HepG2 (cell line): ENCODE data around the gene KCTD13. TPM values are rescaled to one million over a fixed set of nuclear protein-coding genes. Genes with fewer than 3 reads are reported as not detected.

ENCODE experiments used
- AGO2 ChIP-seq: fragments of 200-400 bp; formaldehyde crosslinking; optimal IDR thresholded peaks from 2 replicates; pipeline ENCODE3; 2017; ENCODE audit warnings: mild to moderate bottlenecking, low read depth, low read length, moderate library complexity
- ATAD3A ChIP-seq: sonication (generic); formaldehyde crosslinking; IDR thresholded peaks from 2 replicates; pipeline ENCODE4 v1.4.0; 2020; ENCODE audit warnings: missing genetic modification reagents
- CREB1 ChIP-seq, 2 experiments: fragments of 450-650 bp in 1 of 2; IDR thresholded peaks; 2 replicates each; pipeline ENCODE4 v1.6.1; 2016 to 2017; ENCODE audit warnings: control low read depth in 1 of 2, mild to moderate bottlenecking in 1 of 2, missing compliant biosample characterization in 1 of 2, missing genetic modification characterization in 1 of 2
- CREBL2 ChIP-seq: sonication (generic); formaldehyde crosslinking; IDR thresholded peaks from 2 replicates; pipeline ENCODE4 v1.8.1; 2023; ENCODE audit warnings: missing genetic modification reagents, mild to moderate bottlenecking, borderline replicate concordance
- EP300 ChIP-seq, 3 experiments: sonication (generic) in 1 of 3; formaldehyde crosslinking in 1 of 3; IDR thresholded peaks; 2 replicates each; pipeline versions ENCODE4 v1.5.1 to v1.6.1; 2011 to 2020; ENCODE audit warnings: low read depth in 2 of 3, low read length in 2 of 3, borderline replicate concordance in 1 of 3, improper control_type of control experiment in 1 of 3, mild to moderate bottlenecking in 1 of 3, missing genetic modification reagents in 1 of 3, moderate library complexity in 1 of 3
- FIP1L1 ChIP-seq: fragments of 200-400 bp; formaldehyde crosslinking; IDR thresholded peaks from 2 replicates; pipeline ENCODE4 v1.6.1; 2018; ENCODE audit warnings: low read depth, mild to moderate bottlenecking, low read length, moderate library complexity, borderline replicate concordance; ENCODE audit not compliant: insufficient read depth
- FOXC1 ChIP-seq: sonication (generic); formaldehyde crosslinking; IDR thresholded peaks from 2 replicates; pipeline ENCODE4 v1.8.0; 2022; ENCODE audit warnings: mild to moderate bottlenecking, missing genetic modification reagents, borderline replicate concordance
- GABPB1 ChIP-seq: IDR thresholded peaks from 2 replicates; pipeline ENCODE4 v1.6.1; 2016; ENCODE audit warnings: mild to moderate bottlenecking, missing genetic modification reagents, moderate library complexity, missing compliant biosample characterization
- HINFP ChIP-seq: sonication (generic); formaldehyde crosslinking; IDR thresholded peaks from 2 replicates; pipeline ENCODE4 v1.4.0; 2020; ENCODE audit warnings: low read depth, mild to moderate bottlenecking, missing genetic modification reagents
- HNRNPLL ChIP-seq: fragments of 200-400 bp; formaldehyde crosslinking; IDR thresholded peaks from 2 replicates; pipeline ENCODE4 v1.6.1; 2017; ENCODE audit warnings: mild to moderate bottlenecking, low read depth, low read length; ENCODE audit not compliant: poor library complexity, severe bottlenecking
- KMT2B ChIP-seq: IDR thresholded peaks from 2 replicates; pipeline ENCODE4 v1.6.1; 2016; ENCODE audit warnings: missing genetic modification reagents, missing compliant biosample characterization
- LRRFIP1 ChIP-seq: sonication (generic); formaldehyde crosslinking; conservative IDR thresholded peaks from 2 replicates; pipeline ENCODE4 v1.4.0; 2020; ENCODE audit warnings: missing genetic modification reagents
- MXD3 ChIP-seq: IDR thresholded peaks from 2 replicates; pipeline ENCODE4 v1.6.1; 2016; ENCODE audit warnings: mild to moderate bottlenecking, missing biosample characterization, missing genetic modification reagents
- SMAD9 ChIP-seq: sonication (generic); formaldehyde crosslinking; IDR thresholded peaks from 2 replicates; pipeline ENCODE4 v1.5.1; 2020; ENCODE audit warnings: mild to moderate bottlenecking, missing genetic modification reagents
- SPEN ChIP-seq: sonication (generic); formaldehyde crosslinking; IDR thresholded peaks from 2 replicates; pipeline ENCODE4 v1.5.1; 2020; ENCODE audit warnings: low read depth, mild to moderate bottlenecking, missing genetic modification reagents
- ZFP41 ChIP-seq: sonication (generic); formaldehyde crosslinking; IDR thresholded peaks from 2 replicates; pipeline ENCODE4 v1.4.0; 2020; ENCODE audit warnings: mild to moderate bottlenecking, missing genetic modification reagents, borderline replicate concordance
- ZNF205 ChIP-seq: IDR thresholded peaks from 2 replicates; pipeline ENCODE4 v1.6.1; 2018; ENCODE audit warnings: missing biosample characterization, missing genetic modification reagents
- ZNF207 ChIP-seq: fragments of 450-650 bp; IDR thresholded peaks from 2 replicates; pipeline ENCODE4 v1.6.1; 2016; ENCODE audit warnings: antibody characterized with exemption, borderline replicate concordance
- ZNF256 ChIP-seq: sonication (generic); formaldehyde crosslinking; conservative IDR thresholded peaks from 2 replicates; pipeline ENCODE4 v1.4.0; 2020; ENCODE audit warnings: missing genetic modification reagents
- ZNF382 ChIP-seq: sonication (generic); formaldehyde crosslinking; IDR thresholded peaks from 2 replicates; pipeline ENCODE4 v1.5.0; 2020; ENCODE audit warnings: missing genetic modification reagents, mild to moderate bottlenecking, borderline replicate concordance
- ZNF710 ChIP-seq: sonication (generic); formaldehyde crosslinking; IDR thresholded peaks from 2 replicates; pipeline ENCODE4 v1.5.0; 2020; ENCODE audit warnings: mild to moderate bottlenecking, missing genetic modification reagents, borderline replicate concordance
- ZSCAN9 ChIP-seq: IDR thresholded peaks from 2 replicates; pipeline ENCODE4 v1.6.1; 2016; ENCODE audit warnings: borderline replicate concordance
- polyA plus RNA-seq, 8 experiments: library from polyadenylated mRNA; depleted of rRNA in 3 of 8; stranded (reverse) in 7 of 8; unstranded in 1 of 8; fragments of >200 nt; fragmentation: Illumina TruSeq in 4 of 8; extraction: Trizol in 4 of 8; gene quantifications; 2 replicates each; pipeline versions ENCODE4 v1.2.1 to v1.2.3, GENCODE V29; 2011 to 2016; ENCODE audit warnings: low read depth in 4 of 8, missing spikeins in 1 of 8, mixed read lengths in 1 of 8; ENCODE audit not compliant: insufficient read depth in 1 of 8
- total RNA-seq, 5 experiments: library from RNA; depleted of rRNA; stranded (reverse); fragments of >200 nt; fragmentation: Illumina TruSeq; extraction: Trizol; gene quantifications; 2 replicates each; pipeline ENCODE4 v1.2.3, GENCODE V29; 2016; ENCODE audit warnings: low read depth in 1 of 5

Gene KCTD13
- total and polyA plus RNA-seq, 2 of the 13 experiments (the other 11 are each of a cell fraction or from before 2014, with no cell fraction given): 6.3 to 14.7 TPM

- TF ChIP-seq ZNF710 (no peak), LRRFIP1 (no peak), ZFP41 (CRISPR knock-in tag) (no peak), EP300 (IDR thresholded peaks at IDR 0.05; ENCODE audit: low read depth in 2 of 2, low read length in 2 of 2) (no peak), EP300 (CRISPR knock-in tag; IDR thresholded peaks at IDR 0.05; ENCODE audit: borderline replicate concordance) (no peak), AGO2 (peak; percentile 60), KMT2B (CRISPR knock-in tag) (no peak; the same call in 1 of the 2 replicates), CREB1 (IDR thresholded peaks at IDR 0.05) (no peak), CREB1 (CRISPR knock-in tag; IDR thresholded peaks at IDR 0.05) (no peak), SPEN (CRISPR knock-in tag) (peak; percentile 61; the same call in 1 of the 2 replicates), ZNF207 (no peak), SMAD9 (CRISPR knock-in tag) (no peak), ATAD3A (no peak), ZNF256 (0 out of 2 replicates have a peak, but pooled peaks have one; percentile 19), ZSCAN9 (peak; percentile 44; the same call in 1 of the 2 replicates), HINFP (CRISPR knock-in tag) (no peak), CREBL2 (CRISPR knock-in tag) (0 out of 2 replicates have a peak, but pooled peaks have one; percentile 7), MXD3 (CRISPR knock-in tag) (peak; percentile 40; the same call in 1 of the 2 replicates), ZNF205 (CRISPR knock-in tag) (no peak), FOXC1 (CRISPR knock-in tag) (no peak; the same call in 1 of the 2 replicates), HNRNPLL (peak; percentile 60), FIP1L1 (no peak), ZNF382 (CRISPR knock-in tag) (no peak), GABPB1 (CRISPR knock-in tag) (peak; percentile 70; the same call in 1 of the 2 replicates)
Observed at GRCh38 chr16:29900888-29901606, 25.0 kb downstream of the KCTD13 start (continued).
